HepG2 (cell line): ENCODE measurements around the gene FTCD. TPM values are rescaled to one million over a fixed set of nuclear protein-coding genes. Genes with fewer than 3 reads are reported as not detected.

ENCODE experiments used
- FOXK1 ChIP-seq: sonication (generic); formaldehyde crosslinking; IDR thresholded peaks from 2 replicates; pipeline ENCODE4 v1.4.0; 2020; ENCODE audit warnings: low read depth, missing genetic modification reagents, borderline replicate concordance
- HNRNPL ChIP-seq: fragments of 200-400 bp; formaldehyde crosslinking; IDR thresholded peaks from 2 replicates; pipeline ENCODE4 v1.6.1; 2017; ENCODE audit warnings: mild to moderate bottlenecking, low read depth, low read length
- MIER3 ChIP-seq: IDR thresholded peaks from 2 replicates; pipeline ENCODE4 v1.6.1; 2016; ENCODE audit warnings: missing compliant biosample characterization, borderline replicate concordance
- ZBTB34 ChIP-seq: sonication (generic); formaldehyde crosslinking; IDR thresholded peaks from 2 replicates; pipeline ENCODE4 v1.8.0; 2022; ENCODE audit warnings: mild to moderate bottlenecking, missing genetic modification reagents
- ZNF276 ChIP-seq: sonication (generic); formaldehyde crosslinking; IDR thresholded peaks from 2 replicates; pipeline ENCODE4 v1.4.0; 2020; ENCODE audit warnings: mild to moderate bottlenecking, low read depth, missing genetic modification reagents
- ZNF30 ChIP-seq: sonication (generic); formaldehyde crosslinking; IDR thresholded peaks from 2 replicates; pipeline ENCODE4 v1.5.0; 2020; ENCODE audit warnings: mild to moderate bottlenecking, missing genetic modification reagents
- ZNF468 ChIP-seq: sonication (generic); formaldehyde crosslinking; IDR thresholded peaks from 2 replicates; pipeline ENCODE4 v1.8.0; 2022; ENCODE audit warnings: mild to moderate bottlenecking, moderate library complexity, missing genetic modification reagents
- ZNF660 ChIP-seq: sonication (generic); formaldehyde crosslinking; IDR thresholded peaks from 2 replicates; pipeline ENCODE4 v1.5.1; 2020; ENCODE audit warnings: mild to moderate bottlenecking, low read depth, missing genetic modification reagents, borderline replicate concordance
- ZNF816 ChIP-seq: sonication (generic); formaldehyde crosslinking; IDR thresholded peaks from 2 replicates; pipeline ENCODE4 v1.8.0; 2022; ENCODE audit warnings: missing genetic modification reagents, mild to moderate bottlenecking, borderline replicate concordance
- ZNF879 ChIP-seq: sonication (generic); formaldehyde crosslinking; IDR thresholded peaks from 2 replicates; pipeline ENCODE4 v1.8.1; 2023; ENCODE audit warnings: missing genetic modification reagents
- ZSCAN25 ChIP-seq: sonication (generic); formaldehyde crosslinking; IDR thresholded peaks from 2 replicates; pipeline ENCODE4 v1.8.0; 2022; ENCODE audit warnings: mild to moderate bottlenecking, missing genetic modification reagents
- polyA plus RNA-seq, 8 experiments: library from polyadenylated mRNA; depleted of rRNA in 3 of 8; stranded (reverse) in 7 of 8; unstranded in 1 of 8; fragments of >200 nt; fragmentation: Illumina TruSeq in 4 of 8; extraction: Trizol in 4 of 8; gene quantifications; 2 replicates each; pipeline versions ENCODE4 v1.2.1 to v1.2.3, GENCODE V29; 2011 to 2016; ENCODE audit warnings: low read depth in 4 of 8, missing spikeins in 1 of 8, mixed read lengths in 1 of 8; ENCODE audit not compliant: insufficient read depth in 1 of 8
- total RNA-seq, 5 experiments: library from RNA; depleted of rRNA; stranded (reverse); fragments of >200 nt; fragmentation: Illumina TruSeq; extraction: Trizol; gene quantifications; 2 replicates each; pipeline ENCODE4 v1.2.3, GENCODE V29; 2016; ENCODE audit warnings: low read depth in 1 of 5
- TF ChIP-seq, protein P1 (sequence below): sonication (generic); formaldehyde crosslinking; IDR thresholded peaks from 2 replicates; pipeline ENCODE4 v1.4.0; 2020; ENCODE audit warnings: missing genetic modification reagents
- TF ChIP-seq, protein P2 (sequence below): sonication (generic); formaldehyde crosslinking; IDR thresholded peaks from 2 replicates; pipeline ENCODE4 v1.4.0; 2020; ENCODE audit warnings: missing genetic modification reagents, low read depth, mild to moderate bottlenecking, borderline replicate concordance

FTCD gene
- total and polyA plus RNA-seq, 2 of the 13 experiments (the other 11 are each of a cell fraction or from before 2014, with no cell fraction given), result 75.7 to 105 TPM

GRCh38 chr21:46154155-46154954 is 1.0 kb downstream of the FTCD start (continued):
- TF ChIP-seq ZBTB34 (no peak), ZNF816 (CRISPR knock-in tag) (no peak), FOXK1 (CRISPR knock-in tag) (no peak), ZSCAN25 (no peak; the same call in 1 of the 2 replicates), ZNF468 (CRISPR knock-in tag) (no peak), ZNF30 (CRISPR knock-in tag) (no peak), MIER3 (CRISPR knock-in tag) (no peak), ZNF660 (CRISPR knock-in tag) (no peak), HNRNPL (no peak), ZNF879 (CRISPR knock-in tag) (no peak), ZNF276 (no peak)
- TF ChIP-seq, protein P1, sequence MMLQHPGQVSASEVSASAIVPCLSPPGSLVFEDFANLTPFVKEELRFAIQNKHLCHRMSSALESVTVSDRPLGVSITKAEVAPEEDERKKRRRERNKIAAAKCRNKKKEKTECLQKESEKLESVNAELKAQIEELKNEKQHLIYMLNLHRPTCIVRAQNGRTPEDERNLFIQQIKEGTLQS (CRISPR knock-in tag), result no peak
- TF ChIP-seq, protein P2, sequence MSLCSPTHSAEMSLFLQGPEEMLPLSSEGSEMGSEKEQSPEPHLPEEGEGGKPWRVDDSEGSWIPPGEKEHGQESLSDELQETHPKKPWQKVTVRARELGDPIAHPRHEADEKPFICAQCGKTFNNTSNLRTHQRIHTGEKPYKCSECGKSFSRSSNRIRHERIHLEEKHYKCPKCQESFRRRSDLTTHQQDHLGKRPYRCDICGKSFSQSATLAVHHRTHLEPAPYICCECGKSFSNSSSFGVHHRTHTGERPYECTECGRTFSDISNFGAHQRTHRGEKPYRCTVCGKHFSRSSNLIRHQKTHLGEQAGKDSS, result no peak
